K562 (cell line): ENCODE results near the gene PRKACB.

Experiments used
- BHLHE40 ChIP-seq: IDR thresholded peaks from 2 replicates; pipeline ENCODE4 v1.6.1; 2011; ENCODE audit warnings: low read length, improper control_type of control experiment
- BRF2 ChIP-seq: IDR thresholded peaks from 3 replicates; pipeline ENCODE4 v1.6.1; 2011; ENCODE audit warnings: borderline replicate concordance, mild to moderate bottlenecking; ENCODE audit not compliant: insufficient read length, insufficient read depth
- CSDE1 ChIP-seq, 2 experiments: fragments of 450-650 bp; IDR thresholded peaks; 2 replicates each; pipeline ENCODE4 v1.6.1; 2016; ENCODE audit warnings: mild to moderate bottlenecking in 1 of 2
- CTCF ChIP-seq, 3 experiments: IDR thresholded peaks in 2 of 3; conservative IDR thresholded peaks in 1 of 3; 2 replicates each; pipeline ENCODE4 v1.5.1; 2011 to 2012; ENCODE audit warnings: low read length in 3 of 3, mild to moderate bottlenecking in 3 of 3, control low read depth in 2 of 3, improper control_type of control experiment in 1 of 3, inconsistent platforms in 1 of 3, low read depth in 1 of 3, mixed read lengths in 1 of 3, moderate library complexity in 1 of 3; ENCODE audit not compliant: insufficient read depth in 2 of 3
- EGR1 ChIP-seq: fragments of 450-650 bp; conservative IDR thresholded peaks from 2 replicates; pipeline ENCODE4 v1.6.1; 2017; ENCODE audit warnings: mild to moderate bottlenecking
- EZH2 ChIP-seq: IDR thresholded peaks from 2 replicates; pipeline ENCODE4 v1.6.1; 2012; ENCODE audit warnings: low read depth, mild to moderate bottlenecking, inconsistent platforms, low read length, borderline replicate concordance
- JUND ChIP-seq, 2 experiments: IDR thresholded peaks; 2 replicates in 1 of 2; 3 replicates in 1 of 2; pipeline ENCODE4 v1.6.1; 2011; ENCODE audit warnings: borderline replicate concordance in 2 of 2, low read depth in 2 of 2, low read length in 2 of 2, improper control_type of control experiment in 1 of 2, missing biosample characterization in 1 of 2, missing genetic modification characterization in 1 of 2, missing genetic modification reagents in 1 of 2
- POLR2A ChIP-seq: fragments of 450-650 bp; conservative IDR thresholded peaks from 2 replicates; pipeline ENCODE4 v1.6.1; 2016
- PREB ChIP-seq: sonication (generic); formaldehyde crosslinking; IDR thresholded peaks from 2 replicates; pipeline ENCODE4 v1.8.1; 2023; ENCODE audit warnings: mild to moderate bottlenecking, missing genetic modification reagents
- ZNF280B ChIP-seq: fragments of 250-450 bp; sonication (Bioruptor Pico); IDR thresholded peaks from 2 replicates; pipeline ENCODE4 v1.5.1; 2021; ENCODE audit warnings: mild to moderate bottlenecking
- ZNF316 ChIP-seq: fragments of 450-650 bp; IDR thresholded peaks from 2 replicates; pipeline ENCODE4 v1.6.1; 2016
- ZNF561 ChIP-seq: fragments of 450-650 bp; formaldehyde crosslinking; conservative IDR thresholded peaks from 2 replicates; pipeline ENCODE4 v1.4.0; 2020; ENCODE audit warnings: mild to moderate bottlenecking, moderate library complexity
- ZNF609 ChIP-seq: sonication (generic); formaldehyde crosslinking; IDR thresholded peaks from 2 replicates; pipeline ENCODE4 v1.8.1; 2023; ENCODE audit warnings: missing genetic modification reagents, mild to moderate bottlenecking, borderline replicate concordance

GRCh38 chr1:84267476-84267875, 123.4 kb downstream of the PRKACB start:
- TF ChIP-seq JUND (IDR thresholded peaks at IDR 0.05; ENCODE audit: borderline replicate concordance, low read depth, low read length): no peak
- no peak for TF ChIP-seq JUND (tag; IDR thresholded peaks at IDR 0.05; ENCODE audit: borderline replicate concordance, low read depth, low read length)
- no peak for TF ChIP-seq EGR1
- no peak for TF ChIP-seq CTCF (IDR thresholded peaks at IDR 0.05 in 2 of 3, conservative IDR thresholded peaks at IDR 0.05 in 1 of 3; ENCODE audit: insufficient read depth in 2 of 3, low read depth in 1 of 3, low read length in 3 of 3)
- no peak for TF ChIP-seq ZNF280B (CRISPR knock-in tag)
- no peak for TF ChIP-seq CSDE1 (IDR thresholded peaks at IDR 0.05)
- TF ChIP-seq ZNF316: no peak
- TF ChIP-seq BRF2: no peak
- no peak for TF ChIP-seq ZNF609 (CRISPR knock-in tag)
- TF ChIP-seq EZH2: no peak
- no peak for TF ChIP-seq ZNF561 (CRISPR knock-in tag)
- TF ChIP-seq BHLHE40: no peak
- no peak for TF ChIP-seq POLR2A
- TF ChIP-seq PREB (CRISPR knock-in tag): no peak
